ENCODE data around the gene RBM22.
"Not testable (repeated sequence)": the region's sequence is repeated elsewhere in the genome, so short reads cannot be mapped to it uniquely, and the experiment has no call there.

RBM22 gene

GRCh38 chr5:150700594-150701377 lies at the start of gene RBM22:
Gene RBM22 (minus strand): TSS chr5:150701062. CDS start chr5:150700985, 77 bp downstream.
- TF ChIP-seq, protein P1, sequence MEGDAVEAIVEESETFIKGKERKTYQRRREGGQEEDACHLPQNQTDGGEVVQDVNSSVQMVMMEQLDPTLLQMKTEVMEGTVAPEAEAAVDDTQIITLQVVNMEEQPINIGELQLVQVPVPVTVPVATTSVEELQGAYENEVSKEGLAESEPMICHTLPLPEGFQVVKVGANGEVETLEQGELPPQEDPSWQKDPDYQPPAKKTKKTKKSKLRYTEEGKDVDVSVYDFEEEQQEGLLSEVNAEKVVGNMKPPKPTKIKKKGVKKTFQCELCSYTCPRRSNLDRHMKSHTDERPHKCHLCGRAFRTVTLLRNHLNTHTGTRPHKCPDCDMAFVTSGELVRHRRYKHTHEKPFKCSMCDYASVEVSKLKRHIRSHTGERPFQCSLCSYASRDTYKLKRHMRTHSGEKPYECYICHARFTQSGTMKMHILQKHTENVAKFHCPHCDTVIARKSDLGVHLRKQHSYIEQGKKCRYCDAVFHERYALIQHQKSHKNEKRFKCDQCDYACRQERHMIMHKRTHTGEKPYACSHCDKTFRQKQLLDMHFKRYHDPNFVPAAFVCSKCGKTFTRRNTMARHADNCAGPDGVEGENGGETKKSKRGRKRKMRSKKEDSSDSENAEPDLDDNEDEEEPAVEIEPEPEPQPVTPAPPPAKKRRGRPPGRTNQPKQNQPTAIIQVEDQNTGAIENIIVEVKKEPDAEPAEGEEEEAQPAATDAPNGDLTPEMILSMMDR (IDR thresholded peaks at IDR 0.05; ENCODE audit: insufficient read depth, low read depth, low read length, missing control alignments), result peak; percentile 68
- peak; percentile 89 for DNase-seq (ENCODE audit: low read depth)
- H3K4me3 ChIP-seq (ENCODE audit: low read length), result peak within 1 kb of the TSS; percentile 93

DNA sequence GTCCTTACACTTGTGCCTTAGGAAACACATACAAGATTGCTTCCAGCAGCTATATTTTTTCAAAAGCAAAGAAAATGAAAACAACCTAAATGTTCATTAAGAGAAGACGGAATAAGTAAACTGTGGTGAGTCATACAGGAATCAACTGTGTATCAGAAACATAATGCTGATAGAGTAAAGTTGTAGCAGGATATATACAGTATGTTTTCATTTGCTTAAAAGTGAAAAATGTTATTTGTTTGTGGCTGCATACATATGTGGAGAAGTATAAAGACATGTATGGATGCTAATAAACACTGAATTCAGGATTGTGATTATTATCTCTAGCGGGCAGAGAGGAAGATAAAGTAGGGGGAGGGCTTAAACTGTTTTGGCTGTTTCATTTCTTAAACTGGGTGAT lies 49.6 kb upstream of the RBM22 start:
- TF ChIP-seq, protein P1 (IDR thresholded peaks at IDR 0.05; ENCODE audit: insufficient read depth, low read depth, low read length, missing control alignments), result no peak
- no peak overlapping the region for H3K4me3 ChIP-seq (ENCODE audit: low read length)
- DNase-seq (ENCODE audit: low read depth), result no peak

DNA sequence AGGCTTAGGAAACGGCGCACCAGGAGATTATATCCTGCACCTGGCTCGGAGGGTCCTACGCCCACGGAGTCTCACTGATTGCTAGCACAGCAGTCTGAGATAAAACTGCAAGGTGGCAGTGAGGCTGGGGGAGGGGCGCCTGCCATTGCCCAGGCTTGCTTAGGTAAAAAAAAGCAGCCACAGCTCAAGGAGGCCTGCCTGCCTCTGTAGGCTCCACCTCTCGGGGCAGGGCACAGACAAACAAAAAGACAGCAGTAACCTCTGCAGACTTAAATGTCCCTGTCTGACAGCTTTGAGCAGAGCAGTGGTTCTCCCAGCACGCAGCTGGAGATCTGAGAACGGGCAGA lies 42.3 kb upstream of the RBM22 start:
- peak; percentile 17 for DNase-seq (ENCODE audit: low read depth)
- not testable (repeated sequence) for H3K4me3 ChIP-seq (ENCODE audit: low read length)

GRCh38 chr5:150742455-150743141 lies 41.7 kb upstream of the RBM22 start:
- not testable (repeated sequence) for DNase-seq (ENCODE audit: low read depth)

DNA sequence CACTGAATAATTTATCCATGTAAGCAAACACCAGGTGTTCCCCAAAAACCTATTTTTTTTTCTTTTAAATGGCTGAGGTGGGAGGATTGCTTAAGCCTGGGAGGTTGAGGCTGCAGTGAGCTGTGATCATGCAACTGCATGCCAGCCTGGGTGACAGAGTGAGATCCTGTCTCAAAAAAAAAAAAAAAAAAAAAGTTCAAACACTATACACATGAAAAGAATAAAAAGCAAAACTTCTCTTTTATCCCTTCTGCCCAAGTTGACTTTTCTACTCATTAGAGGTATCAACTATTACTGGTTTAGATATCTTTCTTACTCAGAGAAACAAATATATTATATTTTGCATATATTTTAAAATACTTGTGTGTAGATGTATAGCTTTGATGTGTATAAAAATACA lies 40.1 kb upstream of the RBM22 start:
- no peak overlapping the region for H3K4me3 ChIP-seq (ENCODE audit: low read length)
- TF ChIP-seq, protein P1 (IDR thresholded peaks at IDR 0.05; ENCODE audit: insufficient read depth, low read depth, low read length, missing control alignments), result no peak
- DNase-seq (ENCODE audit: low read depth), result no peak

More at GRCh38 chr5:150742455-150743141, 41.7 kb upstream of the RBM22 start:
- not testable (repeated sequence) for H3K4me3 ChIP-seq (ENCODE audit: low read length)

DNA sequence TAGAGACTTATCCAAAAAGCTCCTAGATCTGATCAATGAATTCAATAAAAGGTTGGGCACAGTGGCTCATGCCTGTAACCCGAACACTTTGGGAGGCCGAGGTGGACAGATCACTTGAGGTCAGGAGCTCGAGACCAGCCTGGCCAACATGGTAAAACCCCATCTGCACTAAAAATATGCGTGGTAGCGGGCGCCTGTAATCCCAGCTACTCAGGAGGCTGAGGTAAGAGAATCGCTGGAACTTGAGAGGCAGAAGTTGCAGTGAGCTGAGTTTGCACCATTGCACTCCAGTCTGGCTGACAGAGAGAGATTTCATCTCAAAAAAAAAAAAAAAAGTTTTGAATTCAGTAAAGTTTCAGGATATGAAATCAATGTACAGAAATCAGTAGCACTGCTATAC lies 38.0 kb upstream of the RBM22 start:
- no peak overlapping the region for H3K4me3 ChIP-seq (ENCODE audit: low read length)
- DNase-seq (ENCODE audit: low read depth), result no peak
- TF ChIP-seq, protein P1 (IDR thresholded peaks at IDR 0.05; ENCODE audit: insufficient read depth, low read depth, low read length, missing control alignments), result no peak

GRCh38 chr5:150734579-150735384 lies 33.9 kb upstream of the RBM22 start:
- no peak overlapping the region for H3K4me3 ChIP-seq (ENCODE audit: low read length)
- DNase-seq (ENCODE audit: low read depth), result no peak
- TF ChIP-seq, protein P1 (IDR thresholded peaks at IDR 0.05; ENCODE audit: insufficient read depth, low read depth, low read length, missing control alignments), result no peak
